Gastroesophageal sphincter (tissue), 4 donors: ENCODE data around the gene DIAPH2. TPM values are rescaled to one million over a fixed set of nuclear protein-coding genes. Genes with fewer than 3 reads are reported as not detected.

Source experiments
- ATAC-seq: fragments of 150-250 bp; one replicate; pipeline ENCODE4 v1.9.1; 2016; ENCODE audit warnings: mild to moderate bottlenecking, moderate library complexity
- H3K27ac ChIP-seq, 4 donors: fragments of 200-600 bp; sonication (generic) in 3 of 4; 1 replicate in 3 of 4; 2 replicates in 1 of 4; pipeline ENCODE4 v1.5.1; 2016 to 2019
- H3K27me3 ChIP-seq: fragments of 200-600 bp; sonication (generic); one replicate; pipeline ENCODE4 v1.5.1; 2019
- H3K36me3 ChIP-seq, 2 donors: fragments of 200-600 bp; sonication (generic); one replicate each; pipeline ENCODE4 v1.5.1; 2019; ENCODE audit warnings: control low read depth in 1 of 2
- H3K4me1 ChIP-seq, 3 donors: fragments of 200-600 bp; sonication (generic); 1 replicate in 2 of 3; 2 replicates in 1 of 3; pipeline ENCODE4 v1.5.1; 2016 to 2019; ENCODE audit warnings: control low read depth in 2 of 3
- H3K4me3 ChIP-seq, 2 donors: fragments of 200-600 bp; sonication (generic); one replicate each; pipeline ENCODE4 v1.5.1; 2019; ENCODE audit warnings: mild to moderate bottlenecking in 1 of 2, moderate library complexity in 1 of 2
- H3K9me3 ChIP-seq, 3 donors: fragments of 200-600 bp; sonication (generic); one replicate each; pipeline ENCODE4 v1.5.1; 2017 to 2019; ENCODE audit warnings: control low read depth in 2 of 3
- EP300 ChIP-seq: sonication (generic); formaldehyde crosslinking; IDR thresholded peaks from one replicate; pipeline ENCODE4 v1.6.1; 2017; ENCODE audit warnings: antibody characterized with exemption, mild to moderate bottlenecking
- POLR2A ChIP-seq, 2 donors: fragments of 450-650 bp; IDR thresholded peaks; one replicate each; pipeline ENCODE4 v1.6.1; 2017; ENCODE audit warnings: antibody characterized with exemption in 2 of 2, mild to moderate bottlenecking in 2 of 2, moderate library complexity in 1 of 2
- POLR2AphosphoS5 ChIP-seq: sonication (generic); formaldehyde crosslinking; IDR thresholded peaks from one replicate; pipeline ENCODE4 v1.6.1; 2017; ENCODE audit warnings: antibody characterized with exemption
- WGBS, 2 donors: methylation state at CpG; one replicate each; pipeline ENCODE4 v1.1.5; 2018; ENCODE audit warnings: low coverage in 1 of 2; 5-methylcytosine and 5-hydroxymethylcytosine counted together
- total RNA-seq, 4 donors: library from RNA; depleted of rRNA; stranded (reverse); fragments of >200 nt; gene quantifications; one replicate each; pipeline ENCODE4 v1.1.0, GENCODE V29; 2016
- TF ChIP-seq, protein P1 (sequence below), 4 experiments: fragments of 200-600 bp in 2 of 4; fragments of 450-650 bp in 2 of 4; sonication (generic) in 1 of 4; IDR thresholded peaks; one replicate each; pipeline ENCODE4 v1.5.1; 2017 to 2019; ENCODE audit warnings: antibody characterized with exemption in 4 of 4, mild to moderate bottlenecking in 2 of 4, moderate library complexity in 2 of 4

The DIAPH2 gene
- total RNA-seq, 4 donors from 2014 or later = 46.1 to 93.9 (median 76.5) TPM

DNA sequence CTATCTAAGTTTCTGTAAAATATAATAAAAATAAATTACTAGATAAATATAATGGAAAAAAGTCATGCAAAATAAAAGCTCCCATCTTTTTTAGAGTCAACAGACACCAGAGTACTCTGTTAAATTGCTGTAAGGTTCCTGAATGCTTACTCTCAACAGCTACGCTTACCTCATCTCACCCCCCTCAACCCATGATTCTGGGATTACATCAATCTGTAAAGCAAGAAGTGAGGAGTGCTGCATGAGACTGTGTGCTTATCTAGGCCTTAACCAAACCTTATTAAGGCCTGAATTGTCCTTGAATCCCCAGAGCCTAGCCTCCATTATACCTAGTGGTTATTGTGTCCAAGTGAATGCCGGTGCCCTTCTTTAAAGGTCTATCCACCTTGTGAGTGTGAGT lies 934.9 kb downstream of the DIAPH2 start:
- Histone ChIP-seq H3K4me1 (no peaks in the 10 kb centered on the region), H3K27ac (no peak overlapping the region), H3K36me3 (no peaks in the 10 kb centered on the region), H3K4me3 (no peak overlapping the region), H3K27me3 (no peaks in the 10 kb centered on the region), H3K9me3 (no peaks in the 10 kb centered on the region)
- WGBS, 2 donors = 100% methylated on average over 1 of the region's 2 CpGs; no CpG with 5 or more reads in 1 of the 2 donors
- TF ChIP-seq POLR2A (IDR thresholded peaks at IDR 0.05) (no peak), EP300 (no peak), POLR2AphosphoS5 (no peak)
- TF ChIP-seq, protein P1, sequence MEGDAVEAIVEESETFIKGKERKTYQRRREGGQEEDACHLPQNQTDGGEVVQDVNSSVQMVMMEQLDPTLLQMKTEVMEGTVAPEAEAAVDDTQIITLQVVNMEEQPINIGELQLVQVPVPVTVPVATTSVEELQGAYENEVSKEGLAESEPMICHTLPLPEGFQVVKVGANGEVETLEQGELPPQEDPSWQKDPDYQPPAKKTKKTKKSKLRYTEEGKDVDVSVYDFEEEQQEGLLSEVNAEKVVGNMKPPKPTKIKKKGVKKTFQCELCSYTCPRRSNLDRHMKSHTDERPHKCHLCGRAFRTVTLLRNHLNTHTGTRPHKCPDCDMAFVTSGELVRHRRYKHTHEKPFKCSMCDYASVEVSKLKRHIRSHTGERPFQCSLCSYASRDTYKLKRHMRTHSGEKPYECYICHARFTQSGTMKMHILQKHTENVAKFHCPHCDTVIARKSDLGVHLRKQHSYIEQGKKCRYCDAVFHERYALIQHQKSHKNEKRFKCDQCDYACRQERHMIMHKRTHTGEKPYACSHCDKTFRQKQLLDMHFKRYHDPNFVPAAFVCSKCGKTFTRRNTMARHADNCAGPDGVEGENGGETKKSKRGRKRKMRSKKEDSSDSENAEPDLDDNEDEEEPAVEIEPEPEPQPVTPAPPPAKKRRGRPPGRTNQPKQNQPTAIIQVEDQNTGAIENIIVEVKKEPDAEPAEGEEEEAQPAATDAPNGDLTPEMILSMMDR (IDR thresholded peaks at IDR 0.05) = no peak
- no peak for ATAC-seq

DNA sequence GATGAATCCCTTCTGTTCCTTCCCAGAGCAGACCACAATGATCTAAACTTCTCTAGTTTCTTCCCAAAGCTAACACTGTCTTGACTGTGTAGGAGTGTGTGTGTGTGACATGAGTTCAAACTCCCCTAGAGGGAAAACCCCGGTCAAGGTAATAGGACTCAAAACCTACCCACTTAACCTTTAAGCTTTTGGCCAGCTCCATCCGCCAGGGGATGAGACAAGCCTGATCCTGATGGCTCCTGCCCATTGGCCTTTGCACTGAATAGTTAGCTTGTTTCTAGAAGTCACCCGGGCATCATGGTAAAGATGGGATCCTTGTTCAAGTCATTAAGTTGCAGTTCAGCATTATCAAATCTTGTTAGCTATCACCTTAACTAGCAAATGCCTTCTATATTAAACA lies 937.5 kb downstream of the DIAPH2 start:
- Histone ChIP-seq H3K4me3 (no peak overlapping the region), H3K4me1 (no peaks in the 10 kb centered on the region), H3K27ac (no peak overlapping the region), H3K36me3 (no peaks in the 10 kb centered on the region), H3K9me3 (no peaks in the 10 kb centered on the region), H3K27me3 (no peaks in the 10 kb centered on the region)
- no peak for TF ChIP-seq POLR2AphosphoS5
- no peak for TF ChIP-seq EP300
- TF ChIP-seq, protein P1 (IDR thresholded peaks at IDR 0.05) = no peak
- TF ChIP-seq POLR2A (IDR thresholded peaks at IDR 0.05) = no peak
- 82 to 100% methylated on average over 2 to 3 of the region's 3 CpGs for WGBS, 2 donors
- no peak for ATAC-seq

DNA sequence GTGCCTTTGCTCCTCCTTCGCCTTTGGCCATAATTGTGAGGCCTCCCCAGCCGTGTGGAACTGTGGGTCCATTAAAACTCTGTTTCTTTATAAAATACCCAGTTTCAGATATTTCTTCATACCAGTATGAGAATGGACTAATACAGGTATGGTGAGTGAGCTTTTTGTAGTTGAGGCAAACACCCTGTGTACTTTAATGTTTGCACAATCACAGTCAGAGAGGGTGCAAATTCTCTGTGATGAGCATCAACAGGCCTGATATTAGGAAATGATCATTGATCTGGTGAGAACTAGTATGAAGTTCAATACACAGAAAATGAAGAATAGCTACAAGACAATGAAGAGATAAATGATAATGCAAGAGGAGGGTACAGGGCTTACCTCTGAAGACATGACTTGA lies 943.7 kb downstream of the DIAPH2 start:
- H3K4me1 ChIP-seq = no peaks in the 10 kb centered on the region
- H3K36me3 ChIP-seq = no peaks in the 10 kb centered on the region
- WGBS, 2 donors = 33 to 100% methylated on average over 1 to 2 of the region's 2 CpGs
- H3K27ac ChIP-seq = no peak overlapping the region
- no peaks in the 10 kb centered on the region for H3K27me3 ChIP-seq
- H3K9me3 ChIP-seq = no peaks in the 10 kb centered on the region
- TF ChIP-seq, protein P1 (IDR thresholded peaks at IDR 0.05) = no peak
- TF ChIP-seq POLR2AphosphoS5 (no peak), EP300 (no peak), POLR2A (IDR thresholded peaks at IDR 0.05) (no peak)
- no peak overlapping the region for H3K4me3 ChIP-seq
- ATAC-seq = no peak

DNA sequence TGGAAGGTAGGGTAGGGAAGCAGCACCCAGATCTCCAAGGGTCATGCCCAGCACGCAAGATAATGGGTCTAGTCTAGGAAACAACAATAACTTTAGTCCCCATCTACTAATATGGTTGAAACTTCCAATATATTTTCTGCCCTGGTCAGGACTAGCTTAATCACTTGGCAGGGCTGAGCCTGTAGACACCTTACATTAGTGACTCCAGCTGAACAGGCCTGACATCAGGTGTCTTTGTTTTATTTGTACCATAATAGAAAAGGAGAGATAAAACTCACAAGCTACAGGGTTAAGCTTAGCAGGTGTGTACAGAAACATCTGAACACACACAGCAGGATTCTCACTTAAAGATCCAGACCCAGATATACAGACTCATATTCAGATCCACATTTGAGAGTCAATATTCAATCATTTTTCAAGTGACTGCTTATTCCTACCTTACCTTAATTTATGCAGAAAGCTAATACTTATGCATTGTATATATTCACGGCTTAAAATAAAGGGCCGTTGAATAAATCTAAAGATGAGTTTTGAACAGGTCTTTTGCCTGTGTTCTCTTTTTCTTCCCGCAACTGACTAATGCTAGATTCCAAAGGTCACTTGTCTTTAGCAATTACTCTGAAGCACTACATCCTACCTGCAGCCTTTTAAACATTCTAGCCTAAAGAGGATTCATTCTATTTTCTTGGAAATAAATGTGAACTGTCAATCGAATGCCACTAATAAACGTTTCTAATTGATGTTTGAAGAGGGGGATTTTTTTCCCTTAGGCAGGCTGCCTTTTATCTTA lies 944.4 kb downstream of the DIAPH2 start:
- Histone ChIP-seq H3K36me3 (no peaks in the 10 kb centered on the region), H3K9me3 (no peaks in the 10 kb centered on the region), H3K27me3 (no peaks in the 10 kb centered on the region), H3K4me1 (no peaks in the 10 kb centered on the region), H3K4me3 (no peak overlapping the region), H3K27ac (no peak overlapping the region)
- WGBS, 2 donors = 68 to 82% methylated on average over 4 to 5 of the region's 6 CpGs
- no peak for ATAC-seq
- TF ChIP-seq, protein P1 (IDR thresholded peaks at IDR 0.05) = no peak
- TF ChIP-seq EP300 = no peak
- no peak for TF ChIP-seq POLR2A (IDR thresholded peaks at IDR 0.05)
- no peak for TF ChIP-seq POLR2AphosphoS5

DNA sequence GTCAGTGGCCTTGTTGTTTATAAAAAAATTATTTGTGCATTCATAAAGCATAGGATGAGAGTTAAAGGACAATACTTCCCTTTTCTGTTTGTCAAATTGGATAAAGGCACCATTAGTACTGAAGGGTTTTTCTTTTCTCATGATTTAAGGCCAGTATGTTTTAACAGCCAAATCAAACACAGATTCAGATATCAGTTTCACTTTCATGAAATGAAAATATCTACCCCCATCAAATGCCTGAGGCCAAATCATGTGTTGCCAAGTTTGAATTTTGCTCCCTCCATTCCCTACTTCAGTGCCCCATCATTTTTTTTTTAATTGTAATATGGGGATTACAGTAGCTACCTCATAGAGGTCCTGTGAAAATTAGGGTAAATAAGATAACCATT lies 944.9 kb downstream of the DIAPH2 start:
- no peak overlapping the region for H3K27ac ChIP-seq
- no peaks in the 10 kb centered on the region for H3K9me3 ChIP-seq
- no peak for ATAC-seq
- H3K27me3 ChIP-seq = no peaks in the 10 kb centered on the region
- H3K36me3 ChIP-seq = no peaks in the 10 kb centered on the region
- no peaks in the 10 kb centered on the region for H3K4me1 ChIP-seq
- TF ChIP-seq, protein P1 (IDR thresholded peaks at IDR 0.05) = no peak
- TF ChIP-seq POLR2A (IDR thresholded peaks at IDR 0.05) (no peak), EP300 (no peak), POLR2AphosphoS5 (no peak)
- no peak overlapping the region for H3K4me3 ChIP-seq
